Ascending aorta (tissue), 2 donors: ENCODE data around the gene UBR3. TPM values are rescaled to one million over a fixed set of nuclear protein-coding genes. Genes with fewer than 3 reads are reported as not detected.

Experiments
- DNase-seq, 2 donors: peaks; one replicate each; pipeline ENCODE4 v3.0.0-alpha.2; 2019; ENCODE audit warnings: low spot score in 2 of 2
- H3K27ac ChIP-seq, 2 donors: fragments of 200-600 bp; sonication (generic); one replicate each; pipeline ENCODE4 v1.5.1; 2016 to 2017; ENCODE audit warnings: mild to moderate bottlenecking in 1 of 2
- H3K27me3 ChIP-seq: fragments of 200-600 bp; sonication (generic); one replicate; pipeline ENCODE4 v1.5.1; 2017
- H3K36me3 ChIP-seq, 2 donors: fragments of 200-600 bp; sonication (generic); one replicate each; pipeline ENCODE4 v1.5.1; 2016
- H3K4me1 ChIP-seq, 2 donors: fragments of 200-600 bp; sonication (generic); one replicate each; pipeline ENCODE4 v1.5.1; 2016 to 2017; ENCODE audit warnings: mild to moderate bottlenecking in 1 of 2
- H3K4me3 ChIP-seq, 2 donors: fragments of 200-600 bp; sonication (generic); one replicate each; pipeline ENCODE4 v1.5.1; 2016 to 2017; ENCODE audit warnings: mild to moderate bottlenecking in 1 of 2
- H3K9me3 ChIP-seq, 2 donors: fragments of 200-600 bp; sonication (generic); one replicate each; pipeline ENCODE4 v1.5.1; 2016
- CTCF ChIP-seq, 3 experiments: fragments of 200-600 bp in 2 of 3; fragments of 450-650 bp in 1 of 3; sonication (generic) in 2 of 3; IDR thresholded peaks; one replicate each; pipeline ENCODE4 v1.5.1; 2016 to 2019; ENCODE audit warnings: antibody characterized with exemption in 3 of 3, mild to moderate bottlenecking in 1 of 3, moderate library complexity in 1 of 3
- intact Hi-C: fragments of 100-400 bp; cut with DNase I; formaldehyde crosslinking; loops from one replicate; pipeline ENCODE4 v1.15.1; 2023
- total RNA-seq: library from RNA; depleted of rRNA; stranded (reverse); fragments of >200 nt; gene quantifications from one replicate; pipeline ENCODE4 v1.1.0, GENCODE V29; 2016

UBR3 gene
- total RNA-seq, 1 donor from 2014 or later = 37.7 TPM

GRCh38 chr2:170084820-170085491 is 257.7 kb downstream of the UBR3 start:
- DNase-seq = no peak
- no peak overlapping the region for H3K27ac ChIP-seq
- H3K9me3 ChIP-seq = no peaks in the 10 kb centered on the region
- no peak overlapping the region for H3K4me3 ChIP-seq
- TF ChIP-seq CTCF (IDR thresholded peaks at IDR 0.05) = no peak
- no peaks in the 10 kb centered on the region for H3K27me3 ChIP-seq
- intact Hi-C loops = no loop called here
- H3K36me3 ChIP-seq = peaks cover 16 to 31% of the 10 kb centered on the region in 2 donors
- no peaks in the 10 kb centered on the region for H3K4me1 ChIP-seq

- intact Hi-C loops = no loop called here
- Histone ChIP-seq H3K36me3 (peaks cover 9 to 22% of the 10 kb centered on the region in 2 donors), H3K4me3 (no peak overlapping the region), H3K9me3 (no peaks in the 10 kb centered on the region), H3K27me3 (no peaks in the 10 kb centered on the region), H3K27ac (no peak overlapping the region), H3K4me1 (no peaks in the 10 kb centered on the region)
- no peak for DNase-seq
- TF ChIP-seq CTCF (IDR thresholded peaks at IDR 0.05) = no peak
These were observed 258.9 kb downstream of the UBR3 start for GRCh38 chr2:170086117-170086688.

GRCh38 chr2:170086751-170087412 is 259.6 kb downstream of the UBR3 start:
- no peaks in the 10 kb centered on the region for H3K27me3 ChIP-seq
- intact Hi-C loops = no loop called here
- H3K9me3 ChIP-seq = peaks cover 0 to 5% of the 10 kb centered on the region in 2 donors
- no peak overlapping the region for H3K4me3 ChIP-seq
- no peak for DNase-seq
- TF ChIP-seq CTCF (IDR thresholded peaks at IDR 0.05) = no peak
- H3K36me3 ChIP-seq = peaks cover 2 to 15% of the 10 kb centered on the region in 2 donors
- no peaks in the 10 kb centered on the region for H3K4me1 ChIP-seq
- no peak overlapping the region for H3K27ac ChIP-seq

GRCh38 chr2:170087413-170087793 is 260.1 kb downstream of the UBR3 start:
- Histone ChIP-seq H3K27ac (no peak overlapping the region), H3K9me3 (peaks cover 0 to 6% of the 10 kb centered on the region in 2 donors), H3K4me1 (no peaks in the 10 kb centered on the region), H3K4me3 (no peak overlapping the region), H3K36me3 (peaks cover 0 to 10% of the 10 kb centered on the region in 2 donors), H3K27me3 (no peaks in the 10 kb centered on the region)
- no peak for DNase-seq
- intact Hi-C loops = no loop called here
- no peak for TF ChIP-seq CTCF (IDR thresholded peaks at IDR 0.05)

- no peak for TF ChIP-seq CTCF (IDR thresholded peaks at IDR 0.05)
- no peaks in the 10 kb centered on the region for H3K27me3 ChIP-seq
These were observed 261.5 kb downstream of the UBR3 start for GRCh38 chr2:170088776-170089175.

More at GRCh38 chr2:170088776-170089175, 261.5 kb downstream of the UBR3 start:
- intact Hi-C loops = no loop called here
- no peak for DNase-seq
- peaks cover 0 to 5% of the 10 kb centered on the region in 2 donors for H3K36me3 ChIP-seq
- H3K9me3 ChIP-seq = peaks cover 0 to 6% of the 10 kb centered on the region in 2 donors
- H3K27ac ChIP-seq = no peak overlapping the region
- H3K4me3 ChIP-seq = no peak overlapping the region
- H3K4me1 ChIP-seq = no peaks in the 10 kb centered on the region
